Esophagus muscularis mucosa (tissue), 4 donors: ENCODE data around the gene ARL16. TPM values are rescaled to one million over a fixed set of nuclear protein-coding genes. Genes with fewer than 3 reads are reported as not detected.

Source experiments
- DNase-seq: peaks from one replicate; pipeline ENCODE4 v3.0.0-alpha.2; 2017; ENCODE audit errors: extremely low spot score
- H3K27ac ChIP-seq, 4 donors: fragments of 200-600 bp; sonication (generic); replicated peaks in 1 of 4; 1 replicate in 3 of 4; 2 replicates in 1 of 4; pipeline ENCODE4 v1.5.1; 2016 to 2019; ENCODE audit warnings: mild to moderate bottlenecking in 1 of 4
- H3K27me3 ChIP-seq, 4 donors: fragments of 200-600 bp; sonication (generic); one replicate each; pipeline versions ENCODE4 v1.5.1 to v1.6.0; 2016 to 2019
- H3K36me3 ChIP-seq, 4 donors: fragments of 200-600 bp; sonication (generic); one replicate each; pipeline ENCODE4 v1.5.1; 2016 to 2019
- H3K4me1 ChIP-seq, 4 donors: fragments of 200-600 bp; sonication (generic); one replicate each; pipeline ENCODE4 v1.5.1; 2016 to 2019
- H3K4me3 ChIP-seq, 4 donors: fragments of 200-600 bp; sonication (generic); 1 replicate in 2 of 4; 2 replicates in 2 of 4; pipeline ENCODE4 v1.5.1; 2016 to 2019; ENCODE audit warnings: mild to moderate bottlenecking in 4 of 4, moderate library complexity in 1 of 4
- H3K9me3 ChIP-seq, 4 donors: fragments of 200-600 bp; sonication (generic); 1 replicate in 3 of 4; 2 replicates in 1 of 4; pipeline ENCODE4 v1.5.1; 2016 to 2019
- CTCF ChIP-seq, 3 experiments: fragments of 200-600 bp in 2 of 3; fragments of 450-650 bp in 1 of 3; sonication (generic) in 2 of 3; IDR thresholded peaks; one replicate each; pipeline ENCODE4 v1.5.1; 2017 to 2019; ENCODE audit warnings: antibody characterized with exemption in 3 of 3, mild to moderate bottlenecking in 2 of 3, moderate library complexity in 1 of 3
- EP300 ChIP-seq: sonication (generic); formaldehyde crosslinking; IDR thresholded peaks from one replicate; pipeline ENCODE4 v1.6.1; 2017; ENCODE audit warnings: antibody characterized with exemption
- POLR2A ChIP-seq: fragments of 450-650 bp; IDR thresholded peaks from one replicate; pipeline ENCODE4 v1.6.1; 2017; ENCODE audit warnings: antibody characterized with exemption, moderate library complexity, mild to moderate bottlenecking, low read depth
- POLR2AphosphoS5 ChIP-seq, 2 donors: sonication (generic); formaldehyde crosslinking; IDR thresholded peaks; one replicate each; pipeline ENCODE4 v1.6.1; 2017; ENCODE audit warnings: antibody characterized with exemption in 2 of 2
- WGBS: methylation state at CpG from one replicate; pipeline ENCODE4 v1.1.5; 2018; 5-methylcytosine and 5-hydroxymethylcytosine counted together
- intact Hi-C: fragments of 100-400 bp; cut with DNase I; formaldehyde crosslinking; loops from one replicate; pipeline ENCODE4 v1.15.1; 2023
- total RNA-seq, 4 donors: library from RNA; depleted of rRNA; stranded (reverse); fragments of >200 nt; gene quantifications; one replicate each; pipeline versions ENCODE4 v1.1.0 to v1.2.1, GENCODE V29; 2016

The ARL16 gene
- 10 to 100 TPM; 23.7 to 38.3 (median 27.3) TPM for total RNA-seq

- H3K36me3 ChIP-seq: peaks cover 27 to 56% (median 43%) of the 10 kb centered on the region in 4 donors
- peak within 1 kb of the TSS; percentile 79 to 91 (median 90) for H3K27ac ChIP-seq
- DNase-seq: peak; percentile 99
- H3K9me3 ChIP-seq: no peaks in the 10 kb centered on the region
- intact Hi-C loops: no loop called here
- peaks cover 26 to 47% (median 39%) of the 10 kb centered on the region in 4 donors for H3K4me1 ChIP-seq
- H3K27me3 ChIP-seq: no peaks in the 10 kb centered on the region
- TF ChIP-seq POLR2AphosphoS5 (IDR thresholded peaks at IDR 0.05) (peak; percentile 89), POLR2A (peak; percentile 50), EP300 (no peak)
- H3K4me3 ChIP-seq: peak within 1 kb of the TSS; percentile 69 to 100 (median 98)
- WGBS: 1% methylated on average over 38 of the region's 112 CpGs
These were observed at the start of gene ARL16, which contains the start of gene HGS for GRCh38 chr17:81683584-81684441. ARL16 (minus strand) TSS chr17:81683797; CDS start chr17:81683753, 44 bp downstream. HGS (plus strand) TSS chr17:81684011; CDS start chr17:81684067, 56 bp downstream.

- Histone ChIP-seq H3K27ac (no peak overlapping the region), H3K4me3 (no peak overlapping the region), H3K9me3 (no peaks in the 10 kb centered on the region), H3K36me3 (no peaks in the 10 kb centered on the region), H3K27me3 (peaks cover 0 to 83% (median 6%) of the 10 kb centered on the region in 4 donors), H3K4me1 (peaks cover 7 to 13% (median 9%) of the 10 kb centered on the region in 4 donors)
- no peak for DNase-seq
- 90% methylated on average over 23 of the region's 23 CpGs for WGBS
- intact Hi-C loops: no loop called here
- TF ChIP-seq POLR2A: no peak
- TF ChIP-seq EP300: no peak
- no peak for TF ChIP-seq CTCF (IDR thresholded peaks at IDR 0.05)
- TF ChIP-seq POLR2AphosphoS5 (IDR thresholded peaks at IDR 0.05): no peak
These were observed 43.9 kb upstream of the ARL16 start for GRCh38 chr17:81727324-81728031.

GRCh38 chr17:81726004-81726403 is 42.4 kb upstream of the ARL16 start:
- no peaks in the 10 kb centered on the region for H3K9me3 ChIP-seq
- 53% methylated on average over 9 of the region's 9 CpGs for WGBS
- peaks cover 7 to 17% (median 13%) of the 10 kb centered on the region in 4 donors for H3K4me1 ChIP-seq
- H3K4me3 ChIP-seq: no peak overlapping the region
- H3K27me3 ChIP-seq: peaks cover 0 to 74% (median 1%) of the 10 kb centered on the region in 4 donors
- DNase-seq: no peak
- no peaks in the 10 kb centered on the region for H3K36me3 ChIP-seq
- intact Hi-C loops: no loop called here
- no peak overlapping the region for H3K27ac ChIP-seq
- TF ChIP-seq EP300 (no peak), POLR2A (no peak), POLR2AphosphoS5 (IDR thresholded peaks at IDR 0.05) (no peak), CTCF (IDR thresholded peaks at IDR 0.05) (no peak)

- no peak overlapping the region for H3K4me3 ChIP-seq
- peaks cover 7 to 17% (median 13%) of the 10 kb centered on the region in 4 donors for H3K4me1 ChIP-seq
- 90% methylated on average over 9 of the region's 9 CpGs for WGBS
- no peaks in the 10 kb centered on the region for H3K9me3 ChIP-seq
- peaks cover 0 to 68% (median 1%) of the 10 kb centered on the region in 4 donors for H3K27me3 ChIP-seq
- H3K27ac ChIP-seq: no peak overlapping the region
- no peaks in the 10 kb centered on the region for H3K36me3 ChIP-seq
- intact Hi-C loops: no loop called here
- no peak for DNase-seq
- TF ChIP-seq CTCF (IDR thresholded peaks at IDR 0.05) (no peak), EP300 (no peak), POLR2AphosphoS5 (IDR thresholded peaks at IDR 0.05) (no peak), POLR2A (no peak)
These were observed 41.8 kb upstream of the ARL16 start for GRCh38 chr17:81725439-81725838.
